SK-N-MC (cell line): Measurements from ENCODE around the gene CARMIL1.

ENCODE experiments used
- DNase-seq: peaks from one replicate; pipeline ENCODE4 v3.0.0-alpha.2; 2011; ENCODE audit warnings: low read depth, low spot score
- H3K27ac ChIP-seq: fragments of 200-600 bp; sonication (generic); 2 replicates; pipeline ENCODE4 v1.5.1; 2016; ENCODE audit warnings: mixed run types
- H3K36me3 ChIP-seq: fragments of 200-600 bp; sonication (generic); 2 replicates; pipeline ENCODE4 v1.6.1; 2017; ENCODE audit warnings: antibody characterized with exemption, low read length, mixed read lengths; ENCODE audit not compliant: insufficient read depth
- H3K4me3 ChIP-seq: fragments of 200-600 bp; sonication (generic); 2 replicates; pipeline ENCODE4 v1.5.1; 2016
- H3K9ac ChIP-seq: fragments of 200-600 bp; sonication (generic); 2 replicates; pipeline ENCODE4 v1.8.0; 2017; ENCODE audit warnings: mixed run types, mixed read lengths; ENCODE audit not compliant: insufficient read length
- H3K9me3 ChIP-seq: fragments of 200-600 bp; sonication (generic); 2 replicates; pipeline ENCODE4 v1.6.1; 2017; ENCODE audit warnings: low read depth, mild to moderate bottlenecking, antibody characterized with exemption, low read length, moderate library complexity, mixed read lengths
- EZH2 ChIP-seq: fragments of 200-600 bp; sonication (generic); IDR thresholded peaks from one replicate; pipeline ENCODE4 v1.6.1; 2017; ENCODE audit warnings: antibody characterized with exemption
- FOXP2 ChIP-seq: optimal IDR thresholded peaks from 2 replicates; pipeline ENCODE3; 2011; ENCODE audit warnings: mild to moderate bottlenecking, moderate library complexity; ENCODE audit not compliant: insufficient read depth; ENCODE audit errors: extremely low read length, control extremely low read depth
- POLR2AphosphoS5 ChIP-seq: IDR thresholded peaks from 2 replicates; pipeline ENCODE4 v1.6.1; 2012; ENCODE audit warnings: mild to moderate bottlenecking, low read depth, low read length, borderline replicate concordance

The CARMIL1 gene

GRCh38 chr6:25512560-25512959 is 233.4 kb downstream of the CARMIL1 start:
- no peak for DNase-seq
- no peaks in the 10 kb centered on the region for H3K9me3 ChIP-seq
- H3K36me3 ChIP-seq: no peaks in the 10 kb centered on the region
- no peak overlapping the region for H3K9ac ChIP-seq
- H3K4me3 ChIP-seq: no peak overlapping the region
- no peak overlapping the region for H3K27ac ChIP-seq
- TF ChIP-seq EZH2 (no peak), FOXP2 (no peak), POLR2AphosphoS5 (no peak)

- Histone ChIP-seq H3K4me3 (no peak overlapping the region), H3K27ac (no peak overlapping the region), H3K9ac (no peak overlapping the region), H3K9me3 (no peaks in the 10 kb centered on the region), H3K36me3 (no peaks in the 10 kb centered on the region)
- TF ChIP-seq FOXP2 (no peak), POLR2AphosphoS5 (no peak), EZH2 (no peak)
- no peak for DNase-seq
Observed at GRCh38 chr6:25519856-25520255, 240.7 kb downstream of the CARMIL1 start.

GRCh38 chr6:25524542-25524941 is 245.4 kb downstream of the CARMIL1 start:
- no peak for TF ChIP-seq POLR2AphosphoS5
- TF ChIP-seq EZH2: no peak
- TF ChIP-seq FOXP2: no peak

GRCh38 chr6:25525078-25525477 is 245.9 kb downstream of the CARMIL1 start:
- TF ChIP-seq POLR2AphosphoS5: no peak
- TF ChIP-seq EZH2: no peak
- TF ChIP-seq FOXP2: no peak
- H3K4me3 ChIP-seq: no peak overlapping the region
- H3K27ac ChIP-seq: no peak overlapping the region
- H3K9me3 ChIP-seq: no peaks in the 10 kb centered on the region
- no peak for DNase-seq
- H3K36me3 ChIP-seq: no peaks in the 10 kb centered on the region
- no peak overlapping the region for H3K9ac ChIP-seq

More at GRCh38 chr6:25524542-25524941, 245.4 kb downstream of the CARMIL1 start:
- no peak for DNase-seq
- Histone ChIP-seq H3K27ac (no peak overlapping the region), H3K4me3 (no peak overlapping the region), H3K36me3 (no peaks in the 10 kb centered on the region), H3K9ac (no peak overlapping the region), H3K9me3 (no peaks in the 10 kb centered on the region)

- H3K9ac ChIP-seq: no peak overlapping the region
- no peak overlapping the region for H3K27ac ChIP-seq
- no peak for DNase-seq
- no peaks in the 10 kb centered on the region for H3K9me3 ChIP-seq
- TF ChIP-seq FOXP2: no peak
- no peak for TF ChIP-seq EZH2
- no peak for TF ChIP-seq POLR2AphosphoS5
- H3K36me3 ChIP-seq: no peaks in the 10 kb centered on the region
- H3K4me3 ChIP-seq: no peak overlapping the region
Observed at GRCh38 chr6:25534942-25535631, 255.9 kb downstream of the CARMIL1 start.

- Histone ChIP-seq H3K4me3 (no peak overlapping the region), H3K9ac (no peak overlapping the region), H3K36me3 (no peaks in the 10 kb centered on the region), H3K9me3 (no peaks in the 10 kb centered on the region), H3K27ac (no peak overlapping the region)
- TF ChIP-seq EZH2 (no peak), POLR2AphosphoS5 (no peak), FOXP2 (no peak)
- DNase-seq: peak; percentile 18
Observed at GRCh38 chr6:25535632-25536225, 256.6 kb downstream of the CARMIL1 start.

GRCh38 chr6:25536781-25537180 is 257.6 kb downstream of the CARMIL1 start:
- Histone ChIP-seq H3K27ac (no peak overlapping the region), H3K9me3 (no peaks in the 10 kb centered on the region; the same call in 1 of the 2 replicates), H3K9ac (no peak overlapping the region), H3K36me3 (peaks cover 3% of the 10 kb centered on the region; the same call in 1 of the 2 replicates), H3K4me3 (no peak overlapping the region)
- TF ChIP-seq POLR2AphosphoS5 (no peak), EZH2 (no peak), FOXP2 (no peak)
- no peak for DNase-seq

- Histone ChIP-seq H3K9me3 (no peaks in the 10 kb centered on the region; the same call in 1 of the 2 replicates), H3K4me3 (no peak overlapping the region), H3K36me3 (peaks cover 3% of the 10 kb centered on the region; the same call in 1 of the 2 replicates), H3K27ac (no peak overlapping the region), H3K9ac (no peak overlapping the region)
- no peak for DNase-seq
- TF ChIP-seq FOXP2 (no peak), POLR2AphosphoS5 (no peak), EZH2 (no peak)
Observed at GRCh38 chr6:25537349-25538018, 258.3 kb downstream of the CARMIL1 start.
